Trophoblast cell (in vitro differentiated cells and primary cell): ENCODE results near the gene SH3BGRL.

Experiments used
- DNase-seq, 2 donors: peaks; one replicate each; pipeline ENCODE4 v3.0.0-alpha.2; 2016
- H2AFZ ChIP-seq: 2 replicates; pipeline ENCODE4 v1.6.1; 2013; ENCODE audit warnings: low read length, moderate library complexity, mild to moderate bottlenecking; ENCODE audit not compliant: insufficient read depth, poor library complexity
- H2AK5ac ChIP-seq: 2 replicates; pipeline ENCODE4 v1.6.1; 2013; ENCODE audit warnings: mild to moderate bottlenecking, low read length
- H2BK120ac ChIP-seq: 2 replicates; pipeline ENCODE4 v1.6.1; 2013; ENCODE audit warnings: low read length, mild to moderate bottlenecking, moderate library complexity; ENCODE audit not compliant: insufficient read depth, poor library complexity
- H2BK12ac ChIP-seq: 2 replicates; pipeline ENCODE4 v1.6.1; 2013; ENCODE audit warnings: mild to moderate bottlenecking, low read length, moderate library complexity
- H2BK5ac ChIP-seq: 2 replicates; pipeline ENCODE4 v1.6.1; 2013; ENCODE audit warnings: low read length, low read depth, moderate library complexity, mild to moderate bottlenecking; ENCODE audit not compliant: poor library complexity
- H3K14ac ChIP-seq: 2 replicates; pipeline ENCODE4 v1.6.1; 2013; ENCODE audit warnings: mild to moderate bottlenecking, low read length
- H3K18ac ChIP-seq: 2 replicates; pipeline ENCODE4 v1.6.1; 2013; ENCODE audit warnings: mild to moderate bottlenecking, low read length
- H3K23ac ChIP-seq: 2 replicates; pipeline ENCODE4 v1.6.1; 2013; ENCODE audit warnings: low read length
- H3K27ac ChIP-seq: 2 replicates; pipeline ENCODE4 v1.5.1; 2013; ENCODE audit warnings: low read depth, mild to moderate bottlenecking, inconsistent platforms, low read length, moderate library complexity
- H3K27me3 ChIP-seq: 2 replicates; pipeline ENCODE4 v1.6.1; 2013; ENCODE audit warnings: inconsistent platforms, mild to moderate bottlenecking, low read length, moderate library complexity; ENCODE audit not compliant: insufficient read depth
- H3K36me3 ChIP-seq, 2 experiments: 1 replicate in 1 of 2; 2 replicates in 1 of 2; pipeline ENCODE4 v1.6.1; 2013; ENCODE audit warnings: low read length in 2 of 2, mild to moderate bottlenecking in 2 of 2, moderate library complexity in 1 of 2; ENCODE audit not compliant: insufficient read depth in 2 of 2, control insufficient read depth in 1 of 2
- H3K4ac ChIP-seq: 2 replicates; pipeline ENCODE4 v1.6.1; 2013; ENCODE audit warnings: low read depth, mild to moderate bottlenecking, low read length, moderate library complexity
- H3K4me1 ChIP-seq, 2 experiments: 1 replicate in 1 of 2; 2 replicates in 1 of 2; pipeline ENCODE4 v1.6.1; 2013; ENCODE audit warnings: low read length in 2 of 2, mild to moderate bottlenecking in 2 of 2, moderate library complexity in 1 of 2; ENCODE audit not compliant: insufficient read depth in 2 of 2, control insufficient read depth in 1 of 2
- H3K4me2 ChIP-seq: 2 replicates; pipeline ENCODE4 v1.6.1; 2013; ENCODE audit warnings: inconsistent platforms, mild to moderate bottlenecking, low read length, moderate library complexity
- H3K4me3 ChIP-seq: 2 replicates; pipeline ENCODE4 v1.5.1; 2013; ENCODE audit warnings: mild to moderate bottlenecking, low read depth, low read length, inconsistent platforms
- H3K79me1 ChIP-seq: one replicate; pipeline ENCODE4 v1.6.1; 2013; ENCODE audit warnings: low read length
- H3K79me2 ChIP-seq: 2 replicates; pipeline ENCODE4 v1.6.1; 2013; ENCODE audit warnings: low read length, mild to moderate bottlenecking; ENCODE audit not compliant: control insufficient read depth, insufficient read depth, poor library complexity
- H3K9ac ChIP-seq: 2 replicates; pipeline ENCODE4 v1.6.1; 2013; ENCODE audit warnings: mild to moderate bottlenecking, low read length
- H3K9me3 ChIP-seq: 2 replicates; pipeline ENCODE4 v1.6.1; 2013; ENCODE audit warnings: low read depth, mild to moderate bottlenecking, control low read depth, inconsistent platforms, low read length; ENCODE audit not compliant: insufficient read depth
- H4K12ac ChIP-seq: 2 replicates; pipeline ENCODE4 v1.6.1; 2013; ENCODE audit warnings: low read depth, mild to moderate bottlenecking, low read length, moderate library complexity
- H4K8ac ChIP-seq: 2 replicates; pipeline ENCODE4 v1.6.1; 2013; ENCODE audit warnings: low read depth, mild to moderate bottlenecking, low read length, moderate library complexity
- H4K91ac ChIP-seq: one replicate; pipeline ENCODE4 v1.6.1; 2013; ENCODE audit warnings: low read depth, mild to moderate bottlenecking, low read length, moderate library complexity
- WGBS: extraction: QIAGEN DNeasy Blood & Tissue Kit; methylation state at CpG from one replicate; pipeline ENCODE4 v1.1.7; 2013; ENCODE audit warnings: missing lambda C conversion rate; ENCODE audit not compliant: insufficient read length, insufficient coverage; ENCODE audit errors: extremely low coverage; 5-methylcytosine and 5-hydroxymethylcytosine counted together

Gene SH3BGRL

GRCh38 chrX:81237516-81237915 lies 35.6 kb downstream of the SH3BGRL start:
- H3K36me3 ChIP-seq = peaks cover 2 to 4% of the 10 kb centered on the region in 2 experiments
- H3K9me3 ChIP-seq = peaks cover 2% of the 10 kb centered on the region
- H2AK5ac ChIP-seq = no peak overlapping the region
- no peak overlapping the region for H2BK12ac ChIP-seq
- H3K14ac ChIP-seq = no peak overlapping the region
- no peak overlapping the region for H4K12ac ChIP-seq
- no peaks in the 10 kb centered on the region for H3K27me3 ChIP-seq
- H3K4me2 ChIP-seq = no peak overlapping the region
- no peak overlapping the region for H2BK5ac ChIP-seq
- no CpG with 5 or more reads among the region's 1 CpG for WGBS
- no peak overlapping the region for H3K4me3 ChIP-seq
- no peak overlapping the region for H4K8ac ChIP-seq
- no peak overlapping the region for H3K4ac ChIP-seq
- DNase-seq = no peak
- H2AFZ ChIP-seq = no peak overlapping the region
- no peak overlapping the region for H2BK120ac ChIP-seq
- H3K18ac ChIP-seq = no peak overlapping the region
- H3K23ac ChIP-seq = no peak overlapping the region
- H3K4me1 ChIP-seq = peaks cover 0 to 5% of the 10 kb centered on the region in 2 experiments
- no peaks in the 10 kb centered on the region for H3K79me1 ChIP-seq
- H4K91ac ChIP-seq = no peak overlapping the region
- H3K27ac ChIP-seq = no peak overlapping the region
- H3K9ac ChIP-seq = no peak overlapping the region
- H3K79me2 ChIP-seq = no peaks in the 10 kb centered on the region

- no peak overlapping the region for H3K4ac ChIP-seq
- H2BK120ac ChIP-seq = no peak overlapping the region
- H4K12ac ChIP-seq = no peak overlapping the region
- peaks cover 2 to 4% of the 10 kb centered on the region in 2 experiments for H3K36me3 ChIP-seq
- no peak overlapping the region for H3K4me3 ChIP-seq
- H2BK12ac ChIP-seq = no peak overlapping the region
- H3K79me1 ChIP-seq = no peaks in the 10 kb centered on the region
- H3K4me1 ChIP-seq = peaks cover 0 to 5% of the 10 kb centered on the region in 2 experiments
- no peak overlapping the region for H3K27ac ChIP-seq
- no peak for DNase-seq
- H3K14ac ChIP-seq = no peak overlapping the region
- no peak overlapping the region for H2AFZ ChIP-seq
- H3K23ac ChIP-seq = no peak overlapping the region
- no peak overlapping the region for H3K18ac ChIP-seq
- H3K79me2 ChIP-seq = no peaks in the 10 kb centered on the region
- H2AK5ac ChIP-seq = no peak overlapping the region
- H3K4me2 ChIP-seq = no peak overlapping the region
- no peak overlapping the region for H4K91ac ChIP-seq
- H3K27me3 ChIP-seq = no peaks in the 10 kb centered on the region
- peaks cover 2% of the 10 kb centered on the region for H3K9me3 ChIP-seq
- no CpG with 5 or more reads among the region's 4 CpGs for WGBS
- H3K9ac ChIP-seq = no peak overlapping the region
- no peak overlapping the region for H2BK5ac ChIP-seq
- H4K8ac ChIP-seq = no peak overlapping the region
Measured at GRCh38 chrX:81238166-81238565, 36.3 kb downstream of the SH3BGRL start.

- Histone ChIP-seq H3K4me3 (no peak overlapping the region), H4K8ac (no peak overlapping the region), H3K18ac (no peak overlapping the region), H2BK12ac (no peak overlapping the region), H3K36me3 (peaks cover 2 to 4% of the 10 kb centered on the region in 2 experiments), H3K4ac (no peak overlapping the region), H4K12ac (no peak overlapping the region), H3K14ac (no peak overlapping the region), H2BK120ac (no peak overlapping the region), H3K79me1 (no peaks in the 10 kb centered on the region), H3K9ac (no peak overlapping the region), H2AK5ac (no peak overlapping the region), H2BK5ac (no peak overlapping the region), H3K79me2 (no peaks in the 10 kb centered on the region), H3K4me2 (no peak overlapping the region), H3K9me3 (peaks cover 2% of the 10 kb centered on the region), H3K27me3 (no peaks in the 10 kb centered on the region), H4K91ac (no peak overlapping the region), H3K4me1 (peaks cover 0 to 5% of the 10 kb centered on the region in 2 experiments), H2AFZ (no peak overlapping the region), H3K23ac (no peak overlapping the region), H3K27ac (no peak overlapping the region)
- no peak for DNase-seq
- WGBS = no CpG with 5 or more reads among the region's 4 CpGs
Measured at GRCh38 chrX:81240701-81241331, 38.9 kb downstream of the SH3BGRL start.

- H4K91ac ChIP-seq = no peak overlapping the region
Measured at GRCh38 chrX:81241753-81242152, 39.9 kb downstream of the SH3BGRL start.

More at GRCh38 chrX:81241753-81242152, 39.9 kb downstream of the SH3BGRL start:
- Histone ChIP-seq H3K4me2 (no peak overlapping the region), H2AFZ (no peak overlapping the region), H3K27ac (no peak overlapping the region), H2BK120ac (no peak overlapping the region), H3K4me1 (peaks cover 0 to 5% of the 10 kb centered on the region in 2 experiments), H3K36me3 (peaks cover 2 to 4% of the 10 kb centered on the region in 2 experiments), H3K4me3 (no peak overlapping the region), H3K27me3 (no peaks in the 10 kb centered on the region), H3K4ac (no peak overlapping the region), H3K14ac (no peak overlapping the region), H3K18ac (no peak overlapping the region), H2BK12ac (no peak overlapping the region), H2BK5ac (no peak overlapping the region), H3K79me2 (no peaks in the 10 kb centered on the region), H3K9ac (no peak overlapping the region), H3K9me3 (peaks cover 2% of the 10 kb centered on the region), H3K23ac (no peak overlapping the region), H3K79me1 (no peaks in the 10 kb centered on the region), H4K8ac (no peak overlapping the region), H4K12ac (no peak overlapping the region), H2AK5ac (no peak overlapping the region)
- WGBS = no CpG with 5 or more reads among the region's 7 CpGs
- DNase-seq = no peak
